Astrocyte (in vitro differentiated cells and primary cell): ENCODE results near the gene AAMP. TPM values are rescaled to one million over a fixed set of nuclear protein-coding genes. Genes with fewer than 3 reads are reported as not detected.

Experiments
- DNase-seq: peaks from one replicate; pipeline ENCODE4 v3.0.0-alpha.2; 2010; ENCODE audit warnings: low read depth
- FAIRE-seq: peaks from 2 replicates; lab custom pipeline; 2011; peaks lifted over from hg19 to GRCh38; lab: Jason Lieb, UNC
- H2AFZ ChIP-seq: 2 replicates; pipeline ENCODE4 v1.6.0; 2012; ENCODE audit warnings: low read depth, low read length, inconsistent platforms
- H3K27ac ChIP-seq: 2 replicates; pipeline ENCODE4 v1.5.1; 2011; ENCODE audit warnings: low read depth, low read length, inconsistent platforms
- H3K27me3 ChIP-seq: 2 replicates; pipeline ENCODE4 v1.6.0; 2011; ENCODE audit warnings: low read length, inconsistent platforms; ENCODE audit not compliant: insufficient read depth
- H3K36me3 ChIP-seq: 2 replicates; pipeline ENCODE4 v1.5.1; 2011; ENCODE audit warnings: low read length, inconsistent platforms; ENCODE audit not compliant: insufficient read depth
- H3K4me1 ChIP-seq: 2 replicates; pipeline ENCODE4 v1.5.1; 2011; ENCODE audit warnings: low read length, inconsistent platforms; ENCODE audit not compliant: insufficient read depth
- H3K4me2 ChIP-seq: 2 replicates; pipeline ENCODE4 v1.6.0; 2012; ENCODE audit warnings: low read length, inconsistent platforms
- H3K4me3 ChIP-seq: 2 replicates; pipeline ENCODE4 v1.5.1; 2011; ENCODE audit warnings: low read depth, mild to moderate bottlenecking, low read length, inconsistent platforms; ENCODE audit not compliant: insufficient read depth
- H3K79me2 ChIP-seq: 2 replicates; pipeline ENCODE4 v1.6.0; 2012; ENCODE audit warnings: mild to moderate bottlenecking, low read length, inconsistent platforms; ENCODE audit not compliant: insufficient read depth
- H3K9ac ChIP-seq: 2 replicates; pipeline ENCODE4 v1.6.0; 2012; ENCODE audit warnings: mild to moderate bottlenecking, low read length, inconsistent platforms
- H3K9me3 ChIP-seq: 2 replicates; pipeline ENCODE4 v1.5.1; 2012; ENCODE audit warnings: low read depth, mild to moderate bottlenecking, low read length, inconsistent platforms; ENCODE audit not compliant: insufficient read depth
- H4K20me1 ChIP-seq: 2 replicates; pipeline ENCODE4 v1.6.0; 2012; ENCODE audit warnings: low read length, inconsistent platforms; ENCODE audit not compliant: insufficient read depth
- H3K27ac Mint-ChIP-seq: one replicate; pipeline ENCODE4 v1.8.0; 2021; ENCODE audit warnings: mild to moderate bottlenecking, mixed read lengths; ENCODE audit not compliant: unreplicated experiment
- H3K27me3 Mint-ChIP-seq: one replicate; pipeline ENCODE4 v1.8.0; 2021; ENCODE audit warnings: low read depth, mixed read lengths; ENCODE audit not compliant: unreplicated experiment
- H3K36me3 Mint-ChIP-seq: one replicate; pipeline ENCODE4 v1.8.0; 2021; ENCODE audit warnings: low read depth, mixed read lengths; ENCODE audit not compliant: unreplicated experiment
- H3K4me1 Mint-ChIP-seq: one replicate; pipeline ENCODE4 v1.8.0; 2021; ENCODE audit warnings: low read depth, mixed read lengths; ENCODE audit not compliant: unreplicated experiment
- H3K4me3 Mint-ChIP-seq: one replicate; pipeline ENCODE4 v1.8.0; 2021; ENCODE audit warnings: mild to moderate bottlenecking, moderate library complexity, mixed read lengths; ENCODE audit not compliant: unreplicated experiment
- H3K9me3 Mint-ChIP-seq: one replicate; pipeline ENCODE4 v1.8.0; 2021; ENCODE audit warnings: mild to moderate bottlenecking, mixed read lengths; ENCODE audit not compliant: unreplicated experiment
- CTCF ChIP-seq: IDR thresholded peaks from 2 replicates; pipeline ENCODE4 v1.5.1; 2011; ENCODE audit warnings: low read depth, mild to moderate bottlenecking, inconsistent platforms, low read length, moderate library complexity; ENCODE audit not compliant: insufficient read depth
- EZH2 ChIP-seq: IDR thresholded peaks from 2 replicates; pipeline ENCODE4 v1.6.1; 2012; ENCODE audit warnings: mild to moderate bottlenecking, low read length, inconsistent platforms; ENCODE audit not compliant: insufficient read depth
- total RNA-seq: library from RNA; stranded (reverse); gene quantifications from 2 replicates; pipeline ENCODE4 v1.2.1, GENCODE V29; 2021

AAMP gene
- total RNA-seq, 1 donor from 2014 or later, result 87.3 TPM

GRCh38 chr2:218249691-218250090 is 20.2 kb downstream of the AAMP start:
- no peak overlapping the region for H3K4me3 Mint-ChIP-seq

DNA sequence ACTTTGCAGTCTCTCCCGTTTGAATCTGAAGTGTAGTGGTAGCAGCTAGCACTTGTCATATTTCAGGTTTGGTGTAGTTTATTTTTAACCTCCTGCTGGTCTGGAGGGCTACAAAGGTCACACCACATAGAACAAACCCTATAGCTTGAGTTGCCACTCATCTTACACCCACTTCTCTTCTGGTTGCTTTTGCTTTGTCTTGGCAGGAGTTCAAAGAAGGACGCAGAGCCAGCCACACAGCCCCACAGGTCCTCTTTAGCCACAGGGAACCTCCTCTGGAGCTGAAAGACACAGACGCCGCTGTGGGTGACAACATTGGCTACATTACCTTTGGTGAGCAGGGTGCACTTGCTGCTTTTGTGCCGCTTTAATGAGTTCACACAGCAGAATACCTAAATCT is 24.7 kb downstream of the AAMP start:
- no peaks in the 10 kb centered on the region for H3K27me3 ChIP-seq
- FAIRE-seq (no peak), DNase-seq (no peak)
- H3K79me2 ChIP-seq, result peaks cover 57% of the 10 kb centered on the region
- H3K9me3 ChIP-seq, result no peaks in the 10 kb centered on the region
- no peak overlapping the region for H3K9ac ChIP-seq
- H3K27ac ChIP-seq, result no peak overlapping the region
- peaks cover 38% of the 10 kb centered on the region for H3K36me3 Mint-ChIP-seq
- TF ChIP-seq CTCF (no peak), EZH2 (no peak)
- peaks cover 85% of the 10 kb centered on the region for H3K36me3 ChIP-seq
- no peak overlapping the region for H3K4me3 ChIP-seq
- H3K4me3 Mint-ChIP-seq, result no peak overlapping the region
- peaks cover 4% of the 10 kb centered on the region for H3K4me1 ChIP-seq
- H3K4me1 Mint-ChIP-seq, result peaks cover 28% of the 10 kb centered on the region
- H3K9me3 Mint-ChIP-seq, result no peaks in the 10 kb centered on the region
- no peak overlapping the region for H2AFZ ChIP-seq
- H3K27ac Mint-ChIP-seq, result peak overlapping the region; percentile 48
- H3K27me3 Mint-ChIP-seq, result no peaks in the 10 kb centered on the region
- peaks cover 90% of the 10 kb centered on the region for H4K20me1 ChIP-seq
- no peak overlapping the region for H3K4me2 ChIP-seq

More at GRCh38 chr2:218249691-218250090, 20.2 kb downstream of the AAMP start:
- no peak overlapping the region for H3K27ac ChIP-seq
- peaks cover 31% of the 10 kb centered on the region for H3K4me1 Mint-ChIP-seq
- peaks cover 8% of the 10 kb centered on the region for H3K4me1 ChIP-seq
- no peak for TF ChIP-seq CTCF
- H3K27me3 Mint-ChIP-seq, result no peaks in the 10 kb centered on the region
- peaks cover 83% of the 10 kb centered on the region for H3K36me3 ChIP-seq
- peaks cover 41% of the 10 kb centered on the region for H3K79me2 ChIP-seq
- no peaks in the 10 kb centered on the region for H3K9me3 Mint-ChIP-seq
- H3K4me3 ChIP-seq, result no peak overlapping the region
- H2AFZ ChIP-seq, result no peak overlapping the region
- H3K4me2 ChIP-seq, result no peak overlapping the region
- no peaks in the 10 kb centered on the region for H3K9me3 ChIP-seq
- H3K27ac Mint-ChIP-seq, result peak overlapping the region; percentile 34
- peaks cover 90% of the 10 kb centered on the region for H4K20me1 ChIP-seq
- H3K36me3 Mint-ChIP-seq, result peaks cover 44% of the 10 kb centered on the region
- FAIRE-seq (no peak), DNase-seq (no peak)
- no peaks in the 10 kb centered on the region for H3K27me3 ChIP-seq
- no peak overlapping the region for H3K9ac ChIP-seq

DNA sequence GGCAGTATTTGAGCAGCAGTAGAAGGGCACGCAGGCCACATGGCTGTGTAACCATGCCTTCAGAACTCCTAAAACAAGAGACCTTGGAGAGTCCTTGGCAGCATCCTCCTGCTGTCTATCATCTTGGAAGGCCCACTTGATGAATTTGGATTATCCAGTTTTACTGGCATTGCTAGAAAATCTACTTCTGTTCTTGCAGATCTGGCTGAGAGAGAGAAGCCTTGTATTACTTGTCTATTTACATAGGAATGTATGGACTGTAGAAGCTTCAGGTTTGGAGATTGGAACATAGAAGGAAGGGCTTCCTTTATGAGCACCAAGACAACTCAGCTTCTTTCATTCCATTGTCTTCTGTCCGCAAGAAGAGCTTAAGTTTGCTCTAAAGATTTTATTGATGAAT is 25.3 kb downstream of the AAMP start:
- peaks cover 56% of the 10 kb centered on the region for H3K79me2 ChIP-seq
- H3K4me3 ChIP-seq, result no peak overlapping the region
- peaks cover 28% of the 10 kb centered on the region for H3K4me1 Mint-ChIP-seq
- no peak overlapping the region for H3K9ac ChIP-seq
- TF ChIP-seq EZH2, result no peak
- TF ChIP-seq CTCF, result no peak
- no peak overlapping the region for H3K4me2 ChIP-seq
- peaks cover 86% of the 10 kb centered on the region for H4K20me1 ChIP-seq
- no peaks in the 10 kb centered on the region for H3K9me3 Mint-ChIP-seq
- no peak for DNase-seq
- no peak for FAIRE-seq
- H3K4me3 Mint-ChIP-seq, result no peak overlapping the region
- no peaks in the 10 kb centered on the region for H3K9me3 ChIP-seq
- H3K27me3 ChIP-seq, result no peaks in the 10 kb centered on the region
- peaks cover 33% of the 10 kb centered on the region for H3K36me3 Mint-ChIP-seq
- H3K27ac ChIP-seq, result no peak overlapping the region
- no peaks in the 10 kb centered on the region for H3K27me3 Mint-ChIP-seq
- no peak overlapping the region for H2AFZ ChIP-seq
- H3K36me3 ChIP-seq, result peaks cover 82% of the 10 kb centered on the region
- peaks cover 4% of the 10 kb centered on the region for H3K4me1 ChIP-seq
- H3K27ac Mint-ChIP-seq, result no peak overlapping the region
